ENCODE data around the gene CCDC34.

CCDC34 gene

DNA sequence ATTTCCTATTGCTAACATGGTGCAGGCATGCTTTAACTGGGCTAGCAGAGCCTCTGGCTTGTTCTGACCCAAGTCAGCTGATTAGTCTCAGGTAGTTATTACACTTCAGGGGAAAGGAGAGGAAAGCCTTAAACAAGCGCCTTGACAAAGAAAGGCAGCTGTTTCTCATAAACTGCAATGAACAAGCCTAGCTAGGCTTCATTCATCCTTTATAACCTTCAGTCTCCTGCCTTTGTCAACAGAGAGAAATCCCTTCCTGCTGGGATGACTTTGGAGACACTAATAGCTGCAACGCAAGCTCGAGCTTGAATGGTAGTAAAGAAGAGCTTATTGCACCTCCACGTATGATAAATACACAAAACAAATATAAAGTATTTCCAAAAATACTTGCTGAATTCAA lies 68.4 kb downstream of the CCDC34 start:
- Histone ChIP-seq H3K9ac (no peak overlapping the region), H3K79me2 (no peaks in the 10 kb centered on the region), H3K36me3 (ENCODE audit: control insufficient read depth, insufficient read depth, low read length) (no peaks in the 10 kb centered on the region), H3K4me2 (ENCODE audit: low read length) (no peak overlapping the region), H3K27ac (no peak overlapping the region), H3K4me3 (ENCODE audit: low read depth, low read length) (no peak overlapping the region), H3K27me3 (ENCODE audit: control insufficient read depth, insufficient read depth, low read length) (no peaks in the 10 kb centered on the region), H2AFZ (no peak overlapping the region), H3K4me1 (no peaks in the 10 kb centered on the region), H3K9me3 (ENCODE audit: control insufficient read depth, low read length) (no peaks in the 10 kb centered on the region)
- TF ChIP-seq, protein P1, sequence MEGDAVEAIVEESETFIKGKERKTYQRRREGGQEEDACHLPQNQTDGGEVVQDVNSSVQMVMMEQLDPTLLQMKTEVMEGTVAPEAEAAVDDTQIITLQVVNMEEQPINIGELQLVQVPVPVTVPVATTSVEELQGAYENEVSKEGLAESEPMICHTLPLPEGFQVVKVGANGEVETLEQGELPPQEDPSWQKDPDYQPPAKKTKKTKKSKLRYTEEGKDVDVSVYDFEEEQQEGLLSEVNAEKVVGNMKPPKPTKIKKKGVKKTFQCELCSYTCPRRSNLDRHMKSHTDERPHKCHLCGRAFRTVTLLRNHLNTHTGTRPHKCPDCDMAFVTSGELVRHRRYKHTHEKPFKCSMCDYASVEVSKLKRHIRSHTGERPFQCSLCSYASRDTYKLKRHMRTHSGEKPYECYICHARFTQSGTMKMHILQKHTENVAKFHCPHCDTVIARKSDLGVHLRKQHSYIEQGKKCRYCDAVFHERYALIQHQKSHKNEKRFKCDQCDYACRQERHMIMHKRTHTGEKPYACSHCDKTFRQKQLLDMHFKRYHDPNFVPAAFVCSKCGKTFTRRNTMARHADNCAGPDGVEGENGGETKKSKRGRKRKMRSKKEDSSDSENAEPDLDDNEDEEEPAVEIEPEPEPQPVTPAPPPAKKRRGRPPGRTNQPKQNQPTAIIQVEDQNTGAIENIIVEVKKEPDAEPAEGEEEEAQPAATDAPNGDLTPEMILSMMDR (IDR thresholded peaks at IDR 0.05), result no peak

DNA sequence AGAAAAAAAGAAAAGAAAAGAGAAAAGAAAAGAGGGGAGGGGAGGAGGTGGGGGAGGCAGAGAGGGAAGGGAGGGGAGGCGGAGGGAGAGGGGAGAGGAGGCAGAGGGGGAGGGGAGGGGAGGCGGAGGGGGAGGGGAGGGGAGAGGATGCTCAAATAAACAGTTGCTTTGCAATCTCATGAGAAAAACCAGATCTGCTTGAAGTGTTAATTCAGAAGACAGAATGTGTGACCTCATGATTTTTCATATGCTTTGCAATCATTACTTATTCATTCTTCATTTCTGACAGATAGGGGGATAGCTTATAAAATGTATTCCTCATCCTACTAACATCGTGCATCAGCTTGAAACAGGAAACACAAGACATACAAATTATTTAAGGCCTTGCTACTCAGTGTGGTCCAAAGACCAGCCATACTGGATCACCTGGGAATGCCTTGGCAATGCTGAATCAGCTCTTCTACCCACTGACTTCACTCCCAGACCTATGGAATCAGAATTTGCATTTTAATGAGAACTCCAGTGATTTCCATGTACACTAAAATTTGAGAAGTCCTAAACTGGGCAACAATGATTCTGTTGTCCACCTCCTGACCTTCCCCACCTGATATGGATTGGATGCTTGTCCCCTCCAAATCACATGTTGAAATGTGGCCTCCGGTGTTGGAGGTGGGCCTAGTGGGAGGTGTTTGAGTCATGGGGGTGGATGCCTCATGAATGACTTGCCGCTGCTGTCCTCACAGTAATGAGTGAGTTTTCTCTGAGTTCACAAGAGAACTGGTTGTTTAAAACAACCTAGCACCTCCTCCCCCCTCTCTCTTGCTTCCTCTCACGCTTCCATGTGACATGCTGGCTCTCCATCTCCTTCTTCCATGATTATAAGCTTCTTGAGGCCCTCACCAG lies 69.2 kb downstream of the CCDC34 start:
- Histone ChIP-seq H3K36me3 (ENCODE audit: control insufficient read depth, insufficient read depth, low read length) (no peaks in the 10 kb centered on the region), H3K9ac (no peak overlapping the region), H3K4me2 (ENCODE audit: low read length) (no peak overlapping the region), H3K9me3 (ENCODE audit: control insufficient read depth, low read length) (no peaks in the 10 kb centered on the region), H3K27ac (no peak overlapping the region), H2AFZ (no peak overlapping the region), H3K4me1 (no peaks in the 10 kb centered on the region), H3K27me3 (ENCODE audit: control insufficient read depth, insufficient read depth, low read length) (no peaks in the 10 kb centered on the region), H3K79me2 (no peaks in the 10 kb centered on the region), H3K4me3 (ENCODE audit: low read depth, low read length) (no peak overlapping the region)
- TF ChIP-seq, protein P1 (IDR thresholded peaks at IDR 0.05), result no peak

DNA sequence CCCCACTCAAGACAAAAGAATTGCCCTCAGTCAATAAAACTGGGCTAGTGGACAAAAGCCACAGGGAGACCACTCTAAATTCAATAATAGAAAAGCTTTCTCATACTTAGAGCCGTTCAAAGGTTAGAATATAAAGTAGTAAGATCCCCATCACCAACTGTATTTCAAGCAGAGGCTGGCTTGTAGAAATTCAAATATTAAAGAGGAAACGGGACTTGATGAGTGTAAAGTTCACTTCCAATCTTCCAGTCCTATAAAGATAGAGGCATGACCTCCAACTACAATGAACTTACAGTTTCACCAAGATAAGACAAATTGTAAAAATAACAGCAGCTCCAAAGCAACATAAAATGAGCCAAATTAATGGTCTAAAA lies 70.4 kb downstream of the CCDC34 start:
- Histone ChIP-seq H3K4me3 (ENCODE audit: low read depth, low read length) (no peak overlapping the region), H3K27me3 (ENCODE audit: control insufficient read depth, insufficient read depth, low read length) (no peaks in the 10 kb centered on the region), H3K36me3 (ENCODE audit: control insufficient read depth, insufficient read depth, low read length) (no peaks in the 10 kb centered on the region), H2AFZ (no peak overlapping the region), H3K4me2 (ENCODE audit: low read length) (no peak overlapping the region), H3K79me2 (no peaks in the 10 kb centered on the region), H3K27ac (no peak overlapping the region), H3K4me1 (no peaks in the 10 kb centered on the region), H3K9ac (no peak overlapping the region), H3K9me3 (ENCODE audit: control insufficient read depth, low read length) (no peaks in the 10 kb centered on the region)
- TF ChIP-seq, protein P1 (IDR thresholded peaks at IDR 0.05), result no peak

DNA sequence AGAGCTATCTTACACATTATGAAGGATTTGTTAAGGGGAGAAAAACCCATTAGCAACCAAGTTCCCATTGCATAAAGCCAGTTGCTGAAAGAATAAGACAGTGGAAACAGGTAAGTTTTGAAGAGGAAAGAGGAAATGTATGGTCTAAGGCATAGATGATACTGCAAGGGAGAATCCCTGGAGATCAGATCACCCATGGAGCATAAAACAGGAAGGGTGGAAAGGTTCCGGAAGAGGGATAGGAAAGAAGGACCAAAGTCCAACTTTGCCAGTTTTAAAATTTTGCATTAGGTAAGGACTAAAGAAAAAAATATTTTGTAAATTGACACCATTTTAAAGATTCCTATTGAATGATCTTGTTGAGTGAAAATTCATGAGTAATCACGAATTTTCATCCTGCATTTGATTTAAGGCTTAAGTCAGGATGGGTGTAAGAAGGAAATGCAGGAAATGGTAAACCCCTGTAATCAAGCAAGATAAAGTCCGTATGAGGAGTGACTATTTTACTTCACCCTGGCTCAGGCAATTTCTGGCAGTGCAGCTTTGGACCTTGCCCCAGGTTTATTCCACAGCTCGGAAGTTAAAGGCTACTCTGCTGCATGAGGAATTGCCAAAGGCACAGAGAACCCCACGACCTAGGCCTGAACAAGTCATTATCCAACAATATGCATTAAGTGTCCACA lies 70.9 kb downstream of the CCDC34 start:
- H3K9me3 ChIP-seq (ENCODE audit: control insufficient read depth, low read length), result no peaks in the 10 kb centered on the region
- TF ChIP-seq, protein P1 (IDR thresholded peaks at IDR 0.05), result no peak
- no peaks in the 10 kb centered on the region for H3K79me2 ChIP-seq
- H3K27me3 ChIP-seq (ENCODE audit: control insufficient read depth, insufficient read depth, low read length), result no peaks in the 10 kb centered on the region
- no peak overlapping the region for H3K4me3 ChIP-seq (ENCODE audit: low read depth, low read length)
- H3K9ac ChIP-seq, result no peak overlapping the region
- no peak overlapping the region for H3K4me2 ChIP-seq (ENCODE audit: low read length)
- no peak overlapping the region for H2AFZ ChIP-seq
- no peak overlapping the region for H3K27ac ChIP-seq
- H3K36me3 ChIP-seq (ENCODE audit: control insufficient read depth, insufficient read depth, low read length), result no peaks in the 10 kb centered on the region
- H3K4me1 ChIP-seq, result no peaks in the 10 kb centered on the region

Measured in parathyroid adenoma (tissue), 2 donors.